Dermis blood vessel endothelial cell (primary cell): ENCODE results near the gene MT1A. TPM values are rescaled to one million over a fixed set of nuclear protein-coding genes. Genes with fewer than 3 reads are reported as not detected.

Experiments used
- DNase-seq: peaks from one replicate; pipeline ENCODE4 v3.0.0; 2010
- total RNA-seq: library from RNA; depleted of rRNA; stranded (reverse); fragments of >200 nt; gene quantifications from 2 replicates; pipeline ENCODE4 v1.2.3, GENCODE V29; 2014

MT1A gene
- total RNA-seq, 1 donor from 2014 or later: not detected

DNA sequence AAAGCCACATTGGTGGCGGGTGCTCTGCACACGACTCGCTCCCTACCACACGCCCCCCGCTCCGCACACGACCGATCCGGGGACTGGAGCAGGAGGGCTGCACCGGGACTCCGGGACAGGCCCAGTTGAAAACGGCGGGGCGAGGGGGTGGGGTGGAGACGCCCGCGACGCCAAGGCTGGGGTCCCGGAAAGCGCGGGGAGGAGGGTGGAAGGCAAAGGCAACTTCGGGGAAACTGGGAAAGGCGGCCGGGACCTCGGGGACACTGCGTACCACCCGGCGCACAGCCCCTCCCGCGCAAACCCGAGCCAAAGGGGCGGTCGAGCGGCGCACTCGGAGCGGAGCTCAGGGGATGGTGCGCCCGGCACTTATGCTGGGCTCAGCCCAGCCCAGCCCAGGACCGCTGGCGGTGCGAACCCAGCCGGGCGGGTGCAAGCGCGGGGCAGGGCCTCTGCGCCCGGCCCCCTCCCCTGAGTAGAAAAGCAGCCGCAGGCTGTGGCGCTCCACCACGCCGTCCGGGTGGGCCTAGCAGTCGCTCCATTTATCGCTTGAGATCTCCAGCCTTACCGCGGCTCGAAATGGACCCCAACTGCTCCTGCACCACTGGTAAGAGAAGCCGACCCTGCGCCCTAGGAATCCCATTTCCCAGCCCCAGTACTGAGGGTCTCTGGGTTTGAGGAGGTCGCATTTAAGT lies 6.2 kb upstream of the MT1A start, which contains the start of gene MT1M:
TSS of gene MT1M (plus strand) at position 504 of the 692 bp plus-strand sequence. CDS start at position 577, 73 bp downstream.
- peak; percentile 46 for DNase-seq

DNA sequence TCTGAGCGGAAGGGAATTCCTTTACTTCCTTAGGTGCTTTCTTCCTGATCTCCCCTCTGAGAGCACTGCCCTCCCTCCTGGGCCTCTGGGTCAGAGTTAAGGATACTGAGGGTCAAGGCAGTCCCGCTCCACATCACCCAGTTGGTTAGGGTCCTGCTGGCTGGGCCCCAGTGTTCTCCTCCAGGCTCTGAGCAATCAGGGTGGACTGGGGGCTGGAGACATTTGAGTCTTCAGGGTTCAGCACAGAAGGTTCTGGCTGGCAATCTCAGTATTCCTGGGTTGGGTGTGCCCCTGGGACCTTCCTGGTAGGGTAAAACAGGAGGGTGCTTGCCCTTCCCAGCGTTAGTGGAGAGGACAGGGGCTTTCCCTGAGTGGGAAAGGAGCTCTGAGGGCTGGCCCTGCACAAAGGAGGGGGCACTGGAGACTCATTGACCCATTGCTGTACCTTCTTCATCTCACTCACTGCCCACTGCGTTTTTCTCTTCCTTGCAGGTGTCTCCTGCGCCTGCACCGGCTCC lies 5.6 kb upstream of the MT1A start:
- no peak for DNase-seq

DNA sequence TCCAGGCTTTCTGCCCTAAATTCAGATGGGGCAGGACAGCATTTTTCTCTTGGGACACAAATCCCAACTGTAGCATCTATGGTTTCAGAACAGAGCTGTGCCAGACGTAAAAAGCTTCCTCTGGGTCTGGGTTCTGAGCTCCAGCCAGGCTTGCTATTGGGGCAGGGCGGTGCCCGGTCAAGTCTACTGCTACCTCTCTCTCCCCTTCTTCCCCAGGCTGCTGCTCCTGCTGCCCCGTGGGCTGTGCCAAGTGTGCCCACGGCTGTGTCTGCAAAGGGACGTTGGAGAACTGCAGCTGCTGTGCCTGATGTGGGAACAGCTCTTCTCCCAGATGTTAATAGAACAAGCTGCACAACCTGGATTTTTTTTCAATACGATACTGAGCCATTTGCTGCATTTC lies 4.9 kb upstream of the MT1A start:
- DNase-seq: no peak

DNA sequence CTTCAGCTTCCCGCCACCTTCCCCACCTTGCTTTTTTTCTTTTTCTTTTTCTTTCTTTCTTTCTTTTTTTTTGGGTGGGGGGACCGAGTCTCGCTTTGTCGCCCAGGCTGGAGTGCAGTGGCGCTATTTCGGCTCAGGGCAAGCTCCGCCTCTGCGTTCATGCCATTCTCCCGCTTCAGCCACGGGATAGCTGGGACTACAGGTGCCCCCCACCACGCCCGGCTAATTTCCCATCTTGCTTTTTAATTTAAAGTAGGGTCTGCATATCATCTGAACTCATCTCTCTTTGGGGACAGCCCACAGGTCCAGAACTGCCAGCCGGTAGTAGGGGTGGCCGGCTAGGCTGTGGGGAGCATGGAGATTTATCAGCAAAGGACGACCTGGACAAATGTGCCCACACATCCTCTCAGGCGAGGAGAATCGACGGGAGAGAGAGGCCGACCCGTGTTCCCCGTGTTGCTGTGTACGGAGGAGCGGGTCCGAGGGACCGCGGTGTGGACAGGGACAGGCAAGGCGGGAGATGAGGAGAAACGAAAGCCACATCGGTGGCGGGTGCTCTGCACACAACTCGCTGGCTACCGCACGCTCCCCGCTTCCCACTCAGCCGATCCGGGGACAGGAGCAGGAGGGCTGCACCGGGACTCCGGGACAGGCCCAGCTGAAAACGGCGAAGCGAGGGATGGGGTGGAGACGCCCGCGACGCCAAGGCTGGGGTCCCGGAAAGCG lies 3.6 kb upstream of the MT1A start:
- peak; percentile 16 for DNase-seq

DNA sequence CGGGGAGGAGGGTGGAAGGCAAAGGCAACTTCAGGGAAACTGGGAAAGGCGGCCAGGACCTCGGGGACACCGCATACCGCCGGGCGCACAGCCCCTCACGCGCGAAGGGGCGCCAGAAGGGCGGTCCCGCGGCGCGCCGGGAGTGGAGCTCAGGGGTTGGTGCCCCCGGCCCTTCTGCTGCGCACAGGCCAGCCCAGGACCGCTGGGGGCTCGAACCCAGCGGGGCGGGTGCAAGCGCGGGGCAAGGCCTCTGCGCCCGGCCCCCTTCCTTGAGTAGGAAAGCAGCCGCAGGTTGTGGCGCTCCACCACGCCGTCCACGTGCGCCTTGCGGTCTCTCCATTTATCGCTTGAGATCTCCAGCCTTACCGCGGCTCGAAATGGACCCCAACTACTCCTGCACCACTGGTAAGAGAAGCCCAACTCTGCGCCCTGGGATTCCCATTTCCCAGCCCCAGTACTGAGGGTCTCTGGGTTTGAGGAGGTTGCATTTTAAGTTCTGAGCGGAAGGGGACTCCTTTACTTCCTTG lies 3.0 kb upstream of the MT1A start:
- no peak for DNase-seq

DNA sequence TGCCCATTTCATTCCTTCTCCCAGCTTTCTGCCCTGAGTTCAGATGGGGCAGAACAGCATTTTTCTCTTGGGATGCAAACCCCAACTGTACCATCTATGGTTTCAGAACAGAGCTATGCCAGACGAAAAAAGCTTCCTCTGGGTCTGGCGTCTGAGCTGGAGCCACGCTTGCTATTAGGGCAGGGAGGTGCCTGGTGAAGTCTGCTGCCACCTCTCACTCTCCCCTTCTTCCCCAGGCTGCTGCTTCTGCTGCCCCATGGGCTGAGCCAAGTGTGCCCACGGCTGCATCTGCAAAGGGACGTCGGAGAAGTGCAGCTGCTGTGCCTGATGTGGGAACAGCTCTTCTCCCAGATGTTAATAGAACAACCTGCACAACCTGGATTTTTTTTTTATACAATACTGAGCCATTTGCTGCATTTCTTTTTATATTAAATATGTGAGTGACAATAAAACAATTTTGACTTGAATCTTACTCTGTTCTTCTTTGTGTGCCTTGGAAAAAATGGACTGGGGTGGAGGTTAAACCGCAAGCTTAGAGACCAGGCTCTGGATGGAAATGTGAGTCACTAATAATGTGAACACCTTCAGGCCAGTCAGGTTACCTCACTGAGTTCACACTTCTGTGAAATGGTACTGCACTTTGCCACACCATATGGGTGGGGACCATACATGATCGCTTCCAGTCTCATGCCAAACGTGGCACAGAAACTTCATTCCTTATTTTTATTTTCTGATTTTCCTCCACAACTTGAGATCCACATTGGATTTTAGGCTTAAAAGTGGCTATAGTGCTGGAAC lies 1.7 kb upstream of the MT1A start:
- DNase-seq: no peak

DNA sequence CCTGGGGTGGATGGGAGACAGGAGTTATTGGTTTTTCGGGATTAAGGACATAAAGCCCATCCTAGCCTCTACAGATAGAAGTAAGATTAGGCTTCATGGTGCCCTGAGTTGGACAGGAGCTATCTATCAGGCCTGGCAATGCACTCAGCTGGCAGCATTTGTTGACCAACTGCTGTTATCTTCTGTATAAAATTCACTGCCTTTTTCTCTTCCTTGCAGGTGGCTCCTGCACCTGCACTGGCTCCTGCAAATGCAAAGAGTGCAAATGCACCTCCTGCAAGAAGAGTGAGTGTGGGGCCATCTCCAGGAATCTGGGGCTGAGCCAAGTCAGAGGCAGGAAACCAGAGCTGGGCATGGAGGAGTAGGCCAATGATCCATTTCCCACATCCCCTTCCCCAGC lies 579 bp downstream of the MT1A start:
- DNase-seq: no peak

DNA sequence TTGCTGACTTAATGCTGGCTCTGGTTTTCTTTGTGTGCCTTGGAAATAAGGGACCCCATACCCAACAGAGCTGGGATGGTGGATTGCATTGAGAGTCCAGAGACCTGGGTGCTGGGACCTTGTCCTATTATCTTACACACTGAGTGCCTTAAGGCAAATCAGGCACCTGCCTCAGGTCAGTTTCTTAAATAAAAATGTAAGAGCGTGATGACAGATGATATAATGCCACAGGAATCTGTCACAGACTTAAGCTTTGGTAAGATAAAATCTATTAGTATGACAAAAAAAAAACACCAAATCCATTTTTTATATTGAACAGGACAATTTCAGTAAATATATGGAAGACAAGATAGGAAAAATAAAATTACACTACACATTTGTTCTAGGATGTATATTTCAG lies 1.6 kb downstream of the MT1A start:
- DNase-seq: no peak

DNA sequence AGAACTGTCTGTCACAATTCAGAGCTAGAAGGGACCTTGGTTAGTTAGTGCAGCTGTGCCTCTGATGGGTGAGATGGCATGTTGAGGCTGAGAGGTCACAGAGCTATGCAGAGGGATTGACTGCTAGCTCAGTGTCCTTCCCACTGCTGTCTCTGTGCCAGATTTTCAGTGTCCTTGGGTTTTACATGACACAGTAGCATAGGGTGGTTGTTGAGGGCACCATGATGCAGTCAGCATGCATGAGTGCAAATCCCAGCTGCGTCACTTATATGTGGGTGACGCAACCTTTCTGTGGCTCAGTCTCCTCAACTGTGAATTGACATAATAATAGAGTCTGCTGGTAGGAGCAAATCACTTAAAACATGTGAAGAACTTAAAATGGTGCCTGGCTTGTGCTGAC lies 2.7 kb downstream of the MT1A start:
- no peak for DNase-seq

DNA sequence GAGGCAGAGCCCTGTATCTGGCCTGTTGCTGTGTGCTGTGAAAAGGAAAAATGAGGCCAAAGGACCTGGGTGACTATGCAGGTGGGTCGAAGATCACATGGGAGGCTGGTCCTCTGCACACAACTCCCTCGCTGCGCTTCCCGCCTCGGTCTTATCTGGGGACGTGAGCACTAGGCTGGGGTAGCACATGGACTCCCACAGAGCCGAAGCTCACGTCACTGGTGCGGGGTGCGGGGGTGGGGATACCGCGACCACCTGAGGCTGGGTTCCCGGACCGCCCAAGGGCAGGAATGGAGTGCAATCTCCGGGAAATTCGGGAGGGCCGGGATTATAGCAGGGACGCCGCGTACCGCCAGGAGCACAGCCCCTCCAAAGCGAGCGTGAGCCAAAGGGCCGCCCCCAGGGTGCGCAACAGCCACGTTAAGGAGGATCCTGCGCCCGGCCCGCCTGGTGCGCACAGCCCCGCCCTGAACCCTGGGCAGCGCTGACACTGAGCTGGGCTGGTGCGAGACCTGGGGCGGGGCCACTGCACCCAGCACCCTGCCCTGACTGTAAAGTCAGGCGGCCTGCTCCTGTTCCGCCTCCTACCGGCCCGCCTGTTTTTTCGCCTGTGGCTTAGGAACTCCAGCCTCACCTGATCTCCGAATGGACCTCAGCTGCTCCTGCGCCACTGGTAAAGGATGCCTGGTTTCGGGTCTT lies 4.8 kb downstream of the MT1A start:
- DNase-seq: peak; percentile 47

DNA sequence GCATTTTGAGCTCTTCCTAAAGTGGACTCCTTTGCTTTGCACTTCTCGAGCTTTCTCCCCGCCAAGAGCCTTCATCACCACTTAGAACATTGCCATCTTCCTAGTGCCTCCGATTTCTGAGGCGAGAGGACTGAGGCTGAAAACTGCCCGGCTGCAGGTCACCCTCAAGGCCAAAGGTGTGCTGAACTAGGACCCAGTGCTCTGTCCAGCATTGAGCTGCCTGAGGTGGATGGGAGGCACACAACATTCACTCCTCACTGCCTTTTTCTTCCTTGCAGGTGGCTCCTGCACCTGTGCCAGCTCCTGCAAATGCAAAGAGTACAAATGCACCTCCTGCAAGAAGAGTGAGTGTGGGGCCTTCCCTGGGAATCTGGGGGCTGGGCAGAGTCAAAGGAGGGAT lies 5.4 kb downstream of the MT1A start:
- no peak for DNase-seq

DNA sequence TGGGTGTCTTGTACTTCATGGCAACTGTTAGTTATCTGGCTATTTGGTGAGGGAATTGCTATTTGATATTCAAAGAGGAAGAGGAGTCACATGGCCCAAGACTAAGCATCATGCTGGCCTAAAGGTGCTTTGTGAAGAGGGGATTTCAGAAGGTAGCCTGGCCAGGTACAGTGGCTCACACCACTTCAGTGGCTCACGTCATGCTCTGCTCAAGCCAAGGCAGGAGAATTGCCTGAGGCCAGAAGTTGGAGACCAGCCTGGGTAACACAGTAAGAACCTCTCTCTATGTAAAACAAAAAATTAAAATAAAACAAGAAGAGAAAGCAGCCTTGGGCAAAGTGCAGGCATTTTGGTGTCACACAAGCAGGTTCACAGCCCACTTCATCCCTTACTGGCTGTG lies 6.8 kb downstream of the MT1A start:
- DNase-seq: no peak

DNA sequence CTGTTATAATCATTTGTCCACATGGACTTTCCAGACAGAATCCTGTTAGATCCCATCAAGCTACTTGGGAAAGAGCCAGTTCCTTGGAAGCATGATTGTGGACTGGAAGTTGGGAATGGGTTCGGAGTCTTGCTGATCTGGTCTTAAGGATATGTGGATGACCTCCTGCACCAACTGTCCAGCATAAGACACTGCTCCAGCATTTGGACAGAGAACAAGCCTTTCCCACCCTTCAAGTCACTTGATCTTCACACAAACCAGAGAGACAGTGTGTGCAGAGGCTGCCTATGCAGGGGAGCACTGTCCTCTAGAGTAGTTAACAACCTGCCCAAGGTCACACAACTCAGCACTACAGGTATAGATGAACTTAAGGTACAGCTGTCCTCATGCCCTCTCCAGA lies 7.4 kb downstream of the MT1A start:
- no peak for DNase-seq

DNA sequence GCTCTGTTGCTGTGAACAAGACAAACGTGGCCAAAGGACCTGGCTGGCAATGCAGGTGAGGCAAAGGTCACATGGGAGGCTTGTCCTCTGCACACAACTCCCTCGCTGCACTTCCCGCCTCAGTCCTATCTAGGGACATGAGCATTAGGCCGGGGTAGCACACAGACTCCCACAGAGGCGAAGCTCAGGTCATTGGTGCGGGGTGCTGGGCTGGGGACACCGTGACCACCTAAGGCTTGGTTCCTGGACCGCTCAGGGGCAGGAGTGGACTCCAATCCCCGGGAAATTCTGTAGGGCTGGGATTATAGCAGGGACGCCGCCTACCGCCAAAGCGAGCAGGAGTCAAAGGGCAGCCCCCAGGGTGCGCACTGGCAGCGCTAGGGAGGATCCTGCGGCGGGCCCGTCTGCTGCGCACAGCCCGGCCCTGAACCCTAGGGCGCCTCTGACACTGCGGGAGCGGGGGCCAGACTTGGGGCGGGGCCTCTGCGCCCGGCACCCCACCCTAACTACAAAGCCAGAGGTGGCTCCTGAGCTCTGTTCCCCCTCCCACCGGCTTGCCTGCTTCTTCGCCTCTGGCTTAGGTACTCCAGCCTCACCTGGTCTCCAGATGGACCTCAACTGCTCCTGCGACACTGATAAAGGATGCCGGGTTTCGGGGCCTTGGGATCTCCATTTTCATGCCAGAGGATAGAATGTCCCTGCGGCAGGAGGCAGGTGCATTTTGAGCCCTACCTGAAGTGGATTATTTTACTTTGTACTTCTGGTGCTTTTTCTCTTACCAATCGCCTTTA lies 9.4 kb downstream of the MT1A start:
- no peak for DNase-seq

DNA sequence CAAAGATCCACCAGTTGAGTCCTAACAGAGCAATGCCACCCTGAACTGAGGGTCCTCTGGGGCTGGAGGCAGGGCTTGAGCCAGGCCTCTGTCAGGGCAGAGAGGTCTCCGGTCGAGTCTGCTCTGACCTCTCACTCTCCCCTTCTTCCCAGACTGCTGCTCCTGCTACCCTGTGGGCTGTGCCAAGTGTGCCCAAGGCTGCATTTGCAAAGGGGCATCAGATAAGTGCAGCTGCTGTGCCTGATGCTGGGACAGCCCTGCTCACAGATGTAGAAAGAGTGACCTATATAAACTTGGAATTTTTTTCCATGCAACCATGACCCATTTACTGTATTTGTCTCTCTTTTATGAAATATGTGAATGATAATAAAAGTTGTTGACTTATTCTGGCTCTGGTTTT lies 10.8 kb downstream of the MT1A start:
- DNase-seq: no peak

DNA sequence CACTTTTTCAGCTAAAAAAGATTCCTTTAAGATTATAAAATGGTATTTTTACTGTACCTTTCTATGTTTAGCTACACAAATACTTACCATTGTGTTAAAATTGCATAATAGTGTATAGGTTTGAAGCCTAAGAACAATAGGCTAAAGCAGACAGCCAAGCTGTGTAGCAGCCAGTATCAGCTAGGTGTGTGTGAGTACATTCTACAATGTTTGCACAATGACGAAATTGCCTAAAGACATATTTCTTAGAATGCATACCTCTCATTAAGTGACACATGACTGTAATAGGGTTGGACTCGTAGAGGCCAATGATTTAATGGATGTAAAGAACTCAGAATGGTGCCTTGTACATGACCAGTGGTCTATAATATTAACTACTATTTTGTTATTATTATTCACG lies 11.4 kb downstream of the MT1A start:
- DNase-seq: no peak

DNA sequence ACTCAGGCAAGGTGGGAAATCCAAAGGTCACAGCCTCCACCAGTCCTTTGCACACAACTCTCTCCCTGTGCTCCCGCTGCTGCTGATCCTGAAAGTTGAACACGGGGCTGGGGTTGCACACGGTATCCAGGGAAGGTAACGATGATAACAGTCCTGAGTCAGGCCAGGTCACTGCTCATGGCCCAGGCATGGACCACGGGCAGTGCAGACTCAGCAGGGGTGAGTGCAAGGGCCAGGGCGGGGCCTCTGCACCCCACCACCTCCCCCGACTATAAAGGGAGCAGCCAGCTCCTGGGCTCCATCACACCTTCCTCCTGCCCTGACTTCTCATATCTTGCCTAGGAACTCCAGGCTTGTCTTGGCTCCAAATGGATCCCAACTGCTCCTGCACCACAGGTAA lies 13.1 kb downstream of the MT1A start, which contains the start of gene MT1B:
TSS of gene MT1B (plus strand) at position 301 of the 400 bp plus-strand sequence. CDS start at position 369, 68 bp downstream.
- no peak for DNase-seq

DNA sequence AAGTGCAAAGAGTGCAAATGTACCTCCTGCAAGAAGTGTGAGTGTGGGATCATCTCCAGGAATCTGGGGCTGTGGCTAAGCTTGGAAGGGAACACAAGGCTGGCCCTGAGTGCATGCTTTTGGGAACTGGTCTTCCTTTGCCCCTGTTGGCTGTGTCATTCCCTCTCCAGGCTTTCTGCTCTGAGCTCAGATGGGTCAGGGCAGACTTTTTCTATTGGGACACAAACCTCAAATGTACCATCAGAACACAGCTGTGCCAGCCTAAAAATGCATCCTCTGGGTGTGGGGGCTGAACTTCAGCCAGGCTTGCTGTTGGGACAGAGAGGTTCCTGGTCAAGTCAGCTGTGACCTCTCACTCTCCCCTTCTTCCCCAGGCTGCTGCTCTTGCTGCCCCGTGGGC lies 14.1 kb downstream of the MT1A start:
- DNase-seq: no peak

DNA sequence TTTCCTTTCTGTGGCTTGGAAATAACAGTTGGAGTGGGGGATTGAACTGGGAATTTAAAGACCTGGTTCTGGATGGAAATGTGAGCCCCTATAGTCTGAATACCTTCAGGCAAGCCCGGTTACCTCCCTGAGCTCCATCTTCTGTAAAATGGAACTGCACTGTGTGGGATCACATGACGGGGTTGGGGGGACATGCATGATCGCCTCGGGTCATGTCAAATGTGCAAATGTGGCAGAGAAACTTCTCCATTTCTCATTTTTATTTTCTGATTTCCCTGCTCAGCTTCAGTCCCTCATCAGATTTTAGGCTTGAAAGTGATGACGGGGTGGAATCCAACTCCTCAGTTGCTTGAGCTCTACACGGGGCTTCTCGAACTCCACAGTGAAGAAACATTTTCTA lies 14.8 kb downstream of the MT1A start:
- DNase-seq: no peak

DNA sequence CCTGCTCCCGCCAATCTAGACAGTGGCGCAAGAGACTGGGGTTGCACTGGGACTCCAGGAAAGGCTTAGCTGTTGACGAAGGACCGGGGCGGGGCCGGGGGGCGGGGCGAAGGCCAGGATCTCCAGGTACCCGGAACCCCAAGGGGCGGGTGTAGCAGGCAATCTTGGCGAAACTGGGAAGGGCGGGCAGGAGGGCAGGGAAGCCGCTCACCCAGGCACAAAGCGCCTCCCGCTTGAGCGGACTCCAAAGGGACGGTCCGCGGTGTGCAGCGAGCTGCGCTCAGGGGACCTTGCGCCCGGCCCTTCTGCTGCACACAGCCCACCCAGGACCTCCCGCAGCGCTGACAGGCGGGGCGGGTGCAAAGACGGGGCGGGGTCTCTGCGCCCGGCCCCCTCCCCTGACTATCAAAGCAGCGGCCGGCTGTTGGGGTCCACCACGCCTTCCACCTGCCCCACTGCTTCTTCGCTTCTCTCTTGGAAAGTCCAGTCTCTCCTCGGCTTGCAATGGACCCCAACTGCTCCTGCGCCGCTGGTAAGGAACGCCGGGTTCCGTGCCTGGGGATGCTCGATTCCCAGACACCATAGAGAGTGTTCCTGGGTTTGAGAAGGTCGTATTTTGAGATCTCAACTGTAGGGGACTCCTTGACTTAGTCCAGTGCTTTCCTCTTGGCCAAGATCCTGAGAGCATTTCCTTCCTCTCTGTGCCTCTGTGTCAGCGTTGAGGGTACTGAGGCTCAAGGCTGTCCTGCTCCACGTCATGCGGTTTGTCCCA lies 19.3 kb downstream of the MT1A start, which contains the start of gene MT1F:
TSS of gene MT1F (plus strand) at position 405 of the 772 bp plus-strand sequence. CDS start at position 505, 100 bp downstream.
- peak; percentile 50 for DNase-seq
